Peyer's patch (tissue), 4 donors: Measurements from ENCODE around the gene ASB3. TPM values are rescaled to one million over a fixed set of nuclear protein-coding genes. Genes with fewer than 3 reads are reported as not detected.
A peak's percentile ranks its signal among the peaks of the same experiment; 100 is the strongest.
"Not testable (repeated sequence)": the region's sequence is repeated elsewhere in the genome, so short reads cannot be mapped to it uniquely, and the experiment has no call there.

ENCODE experiments used
- DNase-seq, 3 donors: peaks; one replicate each; pipeline ENCODE4 v3.0.0-alpha.2; 2017 to 2019
- H3K27ac ChIP-seq, 4 donors: fragments of 200-600 bp; sonication (generic); one replicate each; pipeline ENCODE4 v1.5.1; 2016 to 2019
- H3K27me3 ChIP-seq, 2 donors: fragments of 200-600 bp; sonication (generic); one replicate each; pipeline ENCODE4 v1.5.1; 2019
- H3K36me3 ChIP-seq, 3 donors: fragments of 200-600 bp; sonication (generic); one replicate each; pipeline ENCODE4 v1.5.1; 2016 to 2019
- H3K4me1 ChIP-seq, 4 donors: fragments of 200-600 bp; sonication (generic); one replicate each; pipeline ENCODE4 v1.5.1; 2016 to 2019
- H3K4me3 ChIP-seq, 4 donors: fragments of 200-600 bp; sonication (generic); 1 replicate in 3 of 4; 2 replicates in 1 of 4; pipeline ENCODE4 v1.5.1; 2016 to 2019; ENCODE audit warnings: mild to moderate bottlenecking in 1 of 4
- H3K9me3 ChIP-seq, 4 donors: fragments of 200-600 bp; sonication (generic); one replicate each; pipeline ENCODE4 v1.5.1; 2016 to 2019; ENCODE audit warnings: mild to moderate bottlenecking in 1 of 4
- POLR2A ChIP-seq, 2 donors: fragments of 450-650 bp; IDR thresholded peaks; one replicate each; pipeline ENCODE4 v1.5.1; 2017; ENCODE audit warnings: antibody characterized with exemption in 2 of 2, mild to moderate bottlenecking in 2 of 2, moderate library complexity in 2 of 2
- total RNA-seq, 4 donors: library from RNA; depleted of rRNA; stranded (reverse); fragments of >200 nt; gene quantifications; one replicate each; pipeline ENCODE4 v1.1.0, GENCODE V29; 2016
- TF ChIP-seq, protein P1 (sequence below), 6 experiments: fragments of 450-650 bp in 4 of 6; fragments of 200-600 bp in 2 of 6; sonication (generic) in 1 of 6; IDR thresholded peaks; one replicate each; pipeline ENCODE4 v1.5.1; 2017 to 2019; ENCODE audit warnings: antibody characterized with exemption in 6 of 6, mild to moderate bottlenecking in 3 of 6, moderate library complexity in 1 of 6

ASB3 gene
- total RNA-seq: 10 to 100 TPM; 11.7 to 30.5 (median 18.3) TPM

GRCh38 chr2:53786705-53787613 lies at the start of gene ASB3, which contains the start of gene ERLEC1:
Gene ASB3 (minus strand): TSS chr2:53786953. CDS start chr2:53765572, 21,381 bp downstream.
Gene ERLEC1 (plus strand): TSS chr2:53787044. CDS start chr2:53787211, 167 bp downstream.
- Histone ChIP-seq H3K36me3 (peaks cover 0 to 3% (median 0%) of the 10 kb centered on the region in 3 donors), H3K27ac (peak within 1 kb of the TSS; percentile 67 to 89 (median 79)), H3K4me1 (peaks cover 3 to 27% (median 11%) of the 10 kb centered on the region in 4 donors), H3K4me3 (peak within 1 kb of the TSS; percentile 64 to 87 (median 82)), H3K27me3 (no peaks in the 10 kb centered on the region), H3K9me3 (no peaks in the 10 kb centered on the region)
- DNase-seq: peak; percentile 89 to 95 (median 90)
- TF ChIP-seq, protein P1, sequence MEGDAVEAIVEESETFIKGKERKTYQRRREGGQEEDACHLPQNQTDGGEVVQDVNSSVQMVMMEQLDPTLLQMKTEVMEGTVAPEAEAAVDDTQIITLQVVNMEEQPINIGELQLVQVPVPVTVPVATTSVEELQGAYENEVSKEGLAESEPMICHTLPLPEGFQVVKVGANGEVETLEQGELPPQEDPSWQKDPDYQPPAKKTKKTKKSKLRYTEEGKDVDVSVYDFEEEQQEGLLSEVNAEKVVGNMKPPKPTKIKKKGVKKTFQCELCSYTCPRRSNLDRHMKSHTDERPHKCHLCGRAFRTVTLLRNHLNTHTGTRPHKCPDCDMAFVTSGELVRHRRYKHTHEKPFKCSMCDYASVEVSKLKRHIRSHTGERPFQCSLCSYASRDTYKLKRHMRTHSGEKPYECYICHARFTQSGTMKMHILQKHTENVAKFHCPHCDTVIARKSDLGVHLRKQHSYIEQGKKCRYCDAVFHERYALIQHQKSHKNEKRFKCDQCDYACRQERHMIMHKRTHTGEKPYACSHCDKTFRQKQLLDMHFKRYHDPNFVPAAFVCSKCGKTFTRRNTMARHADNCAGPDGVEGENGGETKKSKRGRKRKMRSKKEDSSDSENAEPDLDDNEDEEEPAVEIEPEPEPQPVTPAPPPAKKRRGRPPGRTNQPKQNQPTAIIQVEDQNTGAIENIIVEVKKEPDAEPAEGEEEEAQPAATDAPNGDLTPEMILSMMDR (IDR thresholded peaks at IDR 0.05): peak in 2 of 6 experiments; percentile 17 to 25
- peak; percentile 36 to 45 for TF ChIP-seq POLR2A (IDR thresholded peaks at IDR 0.05)

DNA sequence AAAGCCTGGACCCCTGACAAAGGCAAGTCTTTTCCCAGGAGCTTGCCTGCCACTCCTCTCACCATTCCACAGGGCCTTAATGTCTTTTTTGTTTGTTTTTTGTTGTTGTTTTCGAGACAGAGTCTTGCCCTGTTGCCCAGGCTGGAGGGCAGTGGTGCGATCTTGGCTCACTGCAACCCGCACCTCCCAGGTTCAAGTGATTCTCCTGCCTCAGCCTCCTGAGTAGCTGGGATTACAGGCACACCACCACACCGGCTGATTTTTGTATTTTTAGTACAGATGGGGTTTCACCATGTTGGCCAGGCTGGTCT lies 43.2 kb upstream of the ASB3 start:
- not testable (repeated sequence) for H3K27ac ChIP-seq, DNase-seq, H3K27me3 ChIP-seq, H3K4me3 ChIP-seq, H3K4me1 ChIP-seq, H3K9me3 ChIP-seq, H3K36me3 ChIP-seq

DNA sequence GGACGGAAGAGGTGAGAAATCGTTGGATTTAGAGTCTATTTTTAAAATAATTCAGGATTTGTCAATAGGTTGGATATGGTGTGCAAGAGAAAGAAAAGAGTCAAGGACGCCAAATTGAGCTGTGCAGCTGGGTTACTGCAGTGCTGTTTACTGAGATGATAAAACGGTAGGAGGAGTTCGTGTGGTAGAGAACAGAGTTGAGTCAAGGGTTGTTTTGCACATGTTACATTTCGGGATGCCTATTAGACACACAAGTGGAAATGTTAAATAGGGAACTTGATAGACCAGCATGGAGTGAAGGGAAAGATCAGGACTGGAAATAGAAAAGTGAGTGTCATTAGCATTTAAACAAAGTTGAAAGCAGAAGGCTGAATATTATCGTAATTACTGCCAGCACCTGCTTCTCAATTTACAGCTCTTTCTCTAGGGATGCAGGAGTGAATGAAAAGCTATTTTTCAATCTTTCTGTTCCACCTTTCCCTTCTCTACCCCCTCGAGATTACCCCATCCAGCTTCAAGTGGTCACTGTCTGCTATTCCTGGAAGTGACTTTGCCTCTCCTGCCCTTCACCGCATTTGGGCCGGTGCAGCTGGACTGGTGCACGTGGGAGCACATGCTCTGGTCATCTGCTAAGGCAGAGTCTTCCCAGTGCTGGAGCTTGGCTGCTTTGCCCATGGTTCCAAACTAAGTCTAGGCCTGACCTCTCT lies 42.7 kb upstream of the ASB3 start:
- Histone ChIP-seq H3K4me3 (no peak overlapping the region), H3K4me1 (no peaks in the 10 kb centered on the region), H3K36me3 (no peaks in the 10 kb centered on the region), H3K9me3 (no peaks in the 10 kb centered on the region), H3K27ac (no peak overlapping the region), H3K27me3 (no peaks in the 10 kb centered on the region)
- no peak for DNase-seq
- no peak for TF ChIP-seq POLR2A (IDR thresholded peaks at IDR 0.05)
- TF ChIP-seq, protein P1 (IDR thresholded peaks at IDR 0.05): no peak

DNA sequence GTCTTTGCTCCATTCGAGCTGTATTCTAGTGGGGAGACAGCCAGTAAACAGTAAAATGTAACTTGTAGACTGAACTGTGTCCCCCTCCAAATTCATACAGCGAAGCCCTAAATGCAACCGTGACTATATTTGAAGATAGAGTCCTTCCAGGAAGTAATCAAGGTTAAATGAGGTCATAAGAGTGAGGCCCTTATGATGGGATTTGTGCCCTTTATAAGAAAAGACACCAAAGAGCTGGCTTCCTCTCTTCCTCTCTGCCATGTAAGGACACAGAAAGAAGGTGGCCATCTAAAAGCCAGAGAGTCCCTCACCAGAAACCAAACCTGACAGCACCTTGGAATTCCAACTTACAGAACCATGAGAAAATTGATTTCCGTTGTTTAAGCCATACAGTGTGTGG lies 41.6 kb upstream of the ASB3 start:
- H3K4me3 ChIP-seq: no peak overlapping the region
- H3K27me3 ChIP-seq: no peaks in the 10 kb centered on the region
- no peaks in the 10 kb centered on the region for H3K9me3 ChIP-seq
- H3K36me3 ChIP-seq: no peaks in the 10 kb centered on the region
- DNase-seq: no peak
- TF ChIP-seq POLR2A (IDR thresholded peaks at IDR 0.05): no peak
- TF ChIP-seq, protein P1 (IDR thresholded peaks at IDR 0.05): no peak
- no peaks in the 10 kb centered on the region for H3K4me1 ChIP-seq
- H3K27ac ChIP-seq: no peak overlapping the region

DNA sequence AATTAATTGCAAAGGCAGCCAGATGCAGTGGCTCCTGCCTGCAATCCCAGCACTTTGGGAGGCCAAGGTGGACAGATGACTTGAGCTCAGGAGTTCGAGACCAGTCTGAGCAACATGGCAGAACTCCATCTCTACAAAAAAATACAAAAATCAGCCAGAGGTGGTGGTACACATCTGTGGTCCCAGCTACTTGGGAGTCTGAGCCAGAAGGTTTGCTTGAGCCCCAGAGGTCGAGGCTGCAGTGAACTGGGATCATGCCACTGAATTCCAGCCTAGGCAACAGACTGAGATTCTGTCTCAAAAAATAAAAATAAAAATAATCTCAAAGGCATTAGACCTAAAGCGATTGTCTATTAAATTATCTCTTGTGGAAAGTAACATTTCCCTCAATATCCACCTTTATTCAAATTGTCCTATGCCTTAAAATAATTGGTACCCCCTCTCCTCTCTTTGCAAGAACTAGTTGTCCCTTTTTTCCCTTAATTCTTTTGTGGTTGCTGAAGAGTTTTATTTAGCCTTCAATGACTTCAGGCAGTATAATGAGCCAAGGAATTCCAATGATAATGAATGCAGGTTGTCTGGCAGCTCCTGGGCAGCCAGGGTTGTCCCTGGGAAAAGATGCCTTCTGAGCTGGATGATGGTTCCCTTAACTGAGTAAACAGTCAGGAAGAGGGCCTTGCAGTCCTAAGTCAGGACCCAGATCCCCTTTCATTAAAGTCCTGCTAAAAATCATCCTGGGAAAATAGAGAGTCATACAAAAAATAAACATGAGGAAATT lies 40.8 kb upstream of the ASB3 start:
- TF ChIP-seq, protein P1 (IDR thresholded peaks at IDR 0.05): no peak
- TF ChIP-seq POLR2A (IDR thresholded peaks at IDR 0.05): no peak
- H3K27ac ChIP-seq: no peak overlapping the region
- no peak for DNase-seq

More for the DNA sequence above, 40.8 kb upstream of the ASB3 start:
- Histone ChIP-seq H3K36me3 (no peaks in the 10 kb centered on the region), H3K4me1 (no peaks in the 10 kb centered on the region), H3K9me3 (no peaks in the 10 kb centered on the region), H3K27me3 (no peaks in the 10 kb centered on the region), H3K4me3 (no peak overlapping the region)
